Germinal center (tissue), 1 donor: ENCODE measurements around the gene DGCR6L.
A peak's percentile ranks its signal among the peaks of the same experiment; 100 is the strongest.
"Not testable (repeated sequence)": the region's sequence is repeated elsewhere in the genome, so short reads cannot be mapped to it uniquely, and the experiment has no call there.

ENCODE experiments used
- DNase-seq: peaks from one replicate; pipeline ENCODE4 v3.0.0; 2012; ENCODE audit warnings: mixed read lengths, low spot score

The DGCR6L gene

DNA sequence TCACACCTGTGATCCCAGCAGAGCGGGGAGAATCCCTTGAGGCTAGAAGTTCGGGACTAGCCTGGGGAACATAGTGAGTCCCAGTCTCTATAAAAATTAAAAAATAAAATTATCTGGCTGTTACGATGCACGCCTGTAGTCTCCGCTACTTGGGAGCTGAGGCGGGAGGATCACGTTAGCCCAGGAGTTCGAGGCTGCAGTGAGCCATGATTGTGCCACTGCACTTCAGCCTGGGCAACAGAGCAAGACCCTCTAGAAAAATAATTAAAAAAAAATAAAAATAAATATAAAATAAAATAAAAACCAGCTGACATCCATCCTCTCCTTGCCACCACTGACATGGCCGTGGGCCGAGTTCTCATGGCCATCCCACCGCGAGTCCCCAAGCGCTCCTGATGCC is 44.0 kb downstream of the DGCR6L start:
- no peak for DNase-seq

DNA sequence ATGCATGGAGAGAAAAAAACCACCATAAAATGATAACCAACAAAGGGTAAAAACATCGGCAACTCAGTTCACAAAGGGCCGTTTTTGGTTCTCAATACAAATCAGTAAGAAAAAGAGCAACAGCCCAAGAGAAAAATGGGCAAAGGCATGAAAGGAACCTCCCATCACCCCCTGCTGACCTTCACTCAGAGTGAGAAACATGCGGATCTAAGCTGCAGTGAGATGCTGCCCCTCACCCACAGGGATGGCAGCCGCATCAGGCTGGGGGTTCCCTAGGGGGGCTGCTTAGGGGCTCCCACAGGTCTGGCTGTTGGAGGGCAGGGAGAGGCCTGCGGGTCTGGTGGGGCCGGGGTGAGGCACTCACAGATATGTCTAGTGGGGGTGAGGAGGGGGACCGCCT is 44.5 kb downstream of the DGCR6L start:
- DNase-seq, result not testable (repeated sequence)

DNA sequence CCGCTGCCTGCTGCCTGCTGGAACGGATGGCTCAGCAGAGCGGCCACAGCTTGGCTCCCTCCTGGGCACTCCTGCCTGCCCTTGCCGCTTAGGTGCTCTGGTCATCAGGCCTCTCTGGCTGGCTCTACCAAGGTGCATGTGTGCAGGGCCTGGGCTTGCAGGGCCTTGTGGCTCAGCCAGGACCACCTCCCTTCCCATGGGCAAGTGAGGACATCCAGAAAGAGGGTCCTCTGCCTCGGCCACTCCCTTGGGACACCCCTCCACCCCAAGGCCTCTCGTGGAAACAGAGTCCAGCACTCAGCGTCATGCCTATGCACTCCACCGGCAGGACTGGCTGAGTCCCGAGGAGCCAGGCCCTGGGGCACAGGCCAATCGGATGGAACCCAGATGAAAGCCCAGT is 45.5 kb downstream of the DGCR6L start:
- not testable (repeated sequence) for DNase-seq

- no peak for DNase-seq
Measured at GRCh38 chr22:20273758-20274181, 46.1 kb downstream of the DGCR6L start.

GRCh38 chr22:20272700-20273099 is 47.2 kb downstream of the DGCR6L start:
- DNase-seq, result no peak

DNA sequence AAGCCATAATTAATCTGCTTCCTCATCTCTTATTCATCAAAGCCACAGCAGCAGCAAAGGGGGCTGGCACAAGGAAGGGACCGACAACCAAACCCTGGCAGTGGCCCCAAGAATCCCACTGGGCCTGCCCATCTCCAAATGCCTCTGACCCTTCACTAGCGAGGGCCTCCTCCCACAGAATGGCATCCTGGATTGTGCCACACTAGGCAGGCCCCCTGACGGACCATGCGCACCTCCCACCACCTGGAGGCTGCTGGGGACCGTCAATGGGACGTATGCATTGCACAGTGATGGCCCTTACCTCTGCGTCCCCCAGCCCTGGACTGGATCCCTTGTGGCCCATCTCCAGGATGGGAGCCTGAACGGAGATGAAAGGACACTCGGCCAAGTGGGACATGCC is 47.7 kb downstream of the DGCR6L start:
- no peak for DNase-seq

DNA sequence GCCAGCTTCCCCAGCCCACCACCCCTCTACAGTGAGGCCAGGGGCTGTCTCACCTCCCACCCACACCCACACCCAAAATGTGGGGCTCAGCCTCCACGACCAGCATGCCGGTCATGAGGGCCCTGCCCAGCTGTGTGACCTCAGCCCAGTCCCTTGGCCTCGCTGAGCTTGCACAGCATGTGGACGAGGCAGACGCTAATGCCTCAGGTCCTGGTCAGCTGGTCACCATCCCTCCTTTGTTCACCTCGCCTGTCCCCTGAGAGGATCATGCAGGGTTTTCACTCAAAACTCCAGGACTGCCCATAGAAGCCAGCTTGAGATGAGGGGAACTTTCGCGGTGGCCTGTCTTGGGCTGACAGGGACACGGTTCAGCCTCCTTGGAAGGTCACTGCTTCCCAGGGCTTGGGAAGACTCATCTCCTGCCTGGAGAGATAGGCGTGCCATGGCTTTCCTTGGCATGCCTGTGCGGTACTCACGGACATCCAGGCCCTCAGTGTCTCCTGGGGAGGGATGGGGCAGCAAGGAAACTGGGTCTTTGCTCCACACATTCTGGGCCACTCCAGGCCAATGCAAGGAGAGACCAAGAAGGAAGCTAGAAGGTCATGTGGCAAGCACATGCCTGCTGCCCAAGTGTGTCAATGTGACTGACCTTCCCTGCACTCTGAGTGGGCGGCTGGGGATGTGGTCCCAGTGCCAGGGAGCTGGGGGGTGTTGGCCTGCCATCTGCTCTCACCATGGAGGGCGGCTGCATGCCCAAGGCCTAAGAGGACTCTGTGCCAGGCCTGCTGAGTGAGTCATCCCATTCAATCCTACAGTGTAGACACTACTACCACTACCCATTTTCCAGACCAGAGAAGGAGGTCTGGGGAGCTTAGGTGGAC is 48.5 kb downstream of the DGCR6L start:
- DNase-seq, result no peak

DNA sequence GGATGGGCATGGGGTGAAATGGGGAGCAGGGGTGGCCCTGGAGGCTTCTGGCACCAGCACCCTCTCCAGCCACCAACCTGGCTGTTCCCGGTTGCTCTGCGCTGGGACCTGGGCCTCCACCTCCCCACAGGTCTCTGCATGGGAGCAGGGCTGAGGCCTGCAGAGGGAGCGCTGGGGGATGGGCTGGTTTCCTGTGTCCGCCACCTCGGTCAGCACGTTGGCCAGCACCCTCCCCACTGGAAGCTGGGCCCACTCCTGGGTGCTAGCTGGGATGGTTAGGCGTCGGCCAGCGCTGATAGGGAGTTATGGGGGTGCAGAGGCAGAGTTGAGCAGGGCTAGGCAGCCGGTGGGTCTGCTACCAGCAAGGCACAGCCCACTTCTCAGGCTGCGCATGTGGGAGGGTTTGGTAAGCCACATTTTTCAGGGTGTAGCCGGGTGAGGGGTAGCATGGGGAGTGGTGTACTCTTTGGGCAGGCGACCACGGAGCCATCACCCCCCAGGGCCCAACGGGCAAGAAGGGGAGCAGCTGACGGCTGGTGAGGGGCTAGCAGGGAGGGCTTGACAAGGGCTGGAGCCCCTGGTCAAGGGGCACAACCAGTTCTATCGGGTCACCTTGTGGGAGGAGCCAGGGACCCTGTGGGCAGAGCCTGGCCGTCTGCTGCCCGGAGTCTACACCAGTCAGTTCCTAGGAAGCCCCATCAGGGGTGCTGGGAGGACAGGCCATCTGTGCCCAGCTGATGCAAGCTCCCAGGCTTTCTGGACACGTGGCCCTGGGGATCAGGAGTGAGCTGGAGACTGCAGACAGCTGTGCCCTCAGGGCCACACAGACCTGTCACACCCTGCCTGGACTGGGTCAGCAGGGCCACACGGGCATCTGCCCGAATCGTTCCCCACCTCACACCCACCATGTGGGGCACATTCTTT is 49.4 kb downstream of the DGCR6L start:
- not testable (repeated sequence) for DNase-seq

- not testable (repeated sequence) for DNase-seq
Measured at GRCh38 chr22:20269673-20270072, 50.2 kb downstream of the DGCR6L start.

GRCh38 chr22:20269201-20269600 is 50.7 kb downstream of the DGCR6L start:
- not testable (repeated sequence) for DNase-seq

DNA sequence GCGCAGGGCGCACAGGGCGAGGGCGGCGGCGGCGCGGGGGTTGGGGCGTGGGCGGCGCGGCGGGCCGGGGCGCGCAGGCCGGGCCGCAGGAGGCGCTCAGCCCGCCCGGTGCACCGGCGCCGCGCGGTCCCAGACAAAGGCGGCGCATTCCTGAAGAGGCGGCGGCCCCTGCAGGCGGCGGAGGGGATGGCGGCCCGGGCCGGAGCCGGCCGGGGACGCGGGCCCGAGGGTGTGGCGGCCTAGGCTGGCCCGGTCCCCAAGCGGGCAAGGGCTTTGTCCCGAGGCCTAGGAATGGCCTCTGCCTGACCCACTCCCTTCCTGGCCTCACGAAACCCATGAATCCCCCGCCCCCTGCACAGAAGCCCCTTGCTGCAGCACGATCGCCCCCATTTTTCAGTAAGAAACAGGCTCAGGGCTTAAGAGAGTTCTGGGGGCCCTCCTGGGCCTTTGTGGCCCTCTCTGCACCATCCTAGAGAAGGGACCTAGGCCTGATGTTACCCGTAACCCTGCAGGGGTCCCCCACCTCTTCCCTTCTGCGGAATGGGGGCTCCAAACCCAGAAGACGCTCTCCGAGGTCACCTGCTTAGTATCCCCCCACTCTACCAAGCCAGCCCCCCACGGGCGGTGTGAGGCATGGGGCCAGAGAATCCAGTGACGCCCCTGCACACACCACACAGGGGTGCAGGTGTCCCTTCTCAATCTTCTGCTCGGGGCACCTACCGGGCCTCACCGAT is 51.4 kb downstream of the DGCR6L start, which contains the start of gene RTN4R:
RTN4R (minus strand) TSS at position 40 of the 734 bp plus-strand sequence. CDS start 226 bp downstream, outside the sequence.
- peak; percentile 50 for DNase-seq

- no peak for DNase-seq
Measured at GRCh38 chr22:20267441-20268278, 52.2 kb downstream of the DGCR6L start.

DNA sequence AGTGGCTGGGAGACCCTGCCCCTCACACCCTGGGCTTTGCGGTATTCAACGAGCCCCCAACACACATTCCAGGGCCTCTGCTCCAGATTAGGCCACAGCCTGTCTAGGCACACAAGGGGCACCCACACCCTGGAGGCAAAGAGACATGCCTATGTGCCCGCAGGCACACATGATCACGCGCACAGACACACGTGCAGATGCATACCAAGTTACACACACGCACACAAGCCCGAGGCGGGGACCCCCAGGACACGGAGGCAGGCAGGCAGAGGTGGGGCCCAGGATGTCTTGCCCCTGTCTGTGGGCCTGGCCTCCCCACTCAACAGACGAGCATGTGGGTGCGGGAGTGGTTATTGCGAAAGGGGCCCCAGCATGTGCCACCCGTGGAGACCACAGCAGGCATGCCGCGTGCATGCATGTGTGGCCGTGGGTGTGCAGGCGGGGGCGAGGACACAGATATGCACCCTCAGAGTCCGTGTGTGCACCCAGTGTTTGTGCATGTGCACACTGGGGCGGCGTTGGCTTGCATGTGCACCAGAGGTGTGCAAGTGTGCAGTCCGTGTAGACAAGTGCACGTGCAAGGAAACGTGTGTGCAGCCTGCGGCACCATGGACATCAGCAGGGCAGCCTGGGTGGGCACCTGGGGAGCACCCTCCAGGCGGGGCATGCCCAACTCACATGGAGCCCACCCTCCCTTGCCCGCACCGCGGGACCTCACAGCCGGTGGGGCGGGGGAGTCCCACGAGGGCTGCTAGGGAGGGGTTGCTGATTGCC is 53.0 kb downstream of the DGCR6L start:
- not testable (repeated sequence) for DNase-seq

DNA sequence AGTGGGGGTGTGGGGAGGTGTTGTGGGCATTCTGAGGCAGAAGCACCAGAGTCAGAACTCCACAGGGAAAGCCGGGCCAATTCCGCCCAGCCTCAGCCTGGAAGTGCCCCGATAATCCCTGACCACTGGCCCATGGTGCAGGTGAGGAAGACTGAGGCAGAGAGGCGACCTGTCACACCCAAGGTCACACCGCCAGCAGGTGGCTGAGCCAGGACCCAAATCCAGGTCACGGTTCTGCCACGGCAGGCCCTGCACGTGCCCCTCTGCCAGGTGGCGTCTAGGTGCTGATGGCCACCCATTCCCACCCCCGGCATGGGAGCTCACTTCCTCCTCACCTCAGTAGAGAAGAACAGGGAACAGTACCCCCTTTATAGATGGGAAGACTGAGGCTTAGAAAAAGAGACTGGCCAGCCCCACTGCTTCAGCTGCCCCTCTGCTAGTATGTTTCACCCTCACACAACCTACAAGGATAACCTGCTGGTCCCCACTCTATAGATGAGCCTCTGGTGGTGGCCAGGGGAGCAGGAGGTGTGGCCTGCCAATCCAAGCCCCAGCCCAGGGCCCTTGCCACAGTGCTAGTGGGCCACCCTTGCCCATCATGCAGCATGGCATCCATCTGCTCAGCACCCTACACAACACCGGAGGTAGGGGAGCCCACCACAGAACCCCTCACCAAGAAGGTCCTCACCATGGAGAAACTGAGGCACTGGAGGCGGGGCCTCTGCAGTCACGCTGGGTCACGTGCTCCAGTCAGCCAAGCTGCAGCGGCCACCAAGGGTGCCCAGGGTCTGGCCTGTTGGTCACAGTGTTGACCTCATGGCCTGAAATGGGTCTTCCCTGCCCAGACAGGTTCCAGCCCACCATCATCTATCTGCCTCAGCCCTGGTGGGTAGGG is 53.8 kb downstream of the DGCR6L start:
- DNase-seq, result not testable (repeated sequence)

- DNase-seq, result no peak
Measured at GRCh38 chr22:20264614-20265452, 55.0 kb downstream of the DGCR6L start.
